Caco-2 (cell line): ENCODE measurements around the gene RTL10. TPM values are rescaled to one million over a fixed set of nuclear protein-coding genes. Genes with fewer than 3 reads are reported as not detected.

Experiments
- BruUV-seq: library from RNA; stranded (reverse); fragments of 400-500 nt; replicated peaks from 2 replicates; lab custom pipeline; 2021; lab: Mats Ljungman, UMichigan
- CTCF ChIA-PET: fragments of 300-600 bp; sonication (Branson Sonifier 250); formaldehyde crosslinking; loops from one replicate; lab custom pipeline; 2022; ENCODE audit warnings: antibody characterized with exemption; lab: Charles Lee
- POLR2A ChIA-PET: fragments of 300-600 bp; sonication (Branson Sonifier 250); formaldehyde crosslinking; loops from one replicate; lab custom pipeline; 2022; ENCODE audit warnings: antibody characterized with exemption; lab: Charles Lee
- DNase-seq, 2 experiments: peaks; one replicate each; pipeline versions ENCODE4 v3.0.0 to v3.0.0-alpha.2; 2020 to 2022
- H3K27me3 ChIP-seq: replicated peaks from 2 replicates; pipeline ENCODE4 v1.6.0; 2011; ENCODE audit warnings: low read length; ENCODE audit not compliant: control insufficient read depth, insufficient read depth
- H3K36me3 ChIP-seq: 2 replicates; pipeline ENCODE4 v1.5.1; 2011; ENCODE audit warnings: low read length; ENCODE audit not compliant: control insufficient read depth, insufficient read depth
- H3K4me1 ChIP-seq: fragments of 250-450 bp; sonication (Bioruptor Pico); 2 replicates; pipeline ENCODE4 v1.5.1; 2020; ENCODE audit warnings: mild to moderate bottlenecking
- H3K4me3 ChIP-seq: 2 replicates; pipeline ENCODE4 v1.5.1; 2011; ENCODE audit warnings: low read depth, mild to moderate bottlenecking, control low read depth, low read length
- H3K9me3 ChIP-seq: fragments of 250-450 bp; sonication (Bioruptor Pico); 2 replicates; pipeline ENCODE4 v1.5.1; 2020; ENCODE audit warnings: mild to moderate bottlenecking, moderate library complexity
- H3K27ac Mint-ChIP-seq: one replicate; pipeline ENCODE4 v1.8.0; 2022; ENCODE audit warnings: mixed read lengths; ENCODE audit not compliant: unreplicated experiment
- H3K27me3 Mint-ChIP-seq: one replicate; pipeline ENCODE4 v1.8.0; 2022; ENCODE audit warnings: mixed read lengths; ENCODE audit not compliant: insufficient read depth, unreplicated experiment
- H3K36me3 Mint-ChIP-seq: one replicate; pipeline ENCODE4 v1.8.0; 2022; ENCODE audit warnings: mild to moderate bottlenecking, mixed read lengths; ENCODE audit not compliant: insufficient read depth, unreplicated experiment
- H3K4me1 Mint-ChIP-seq: one replicate; pipeline ENCODE4 v1.8.0; 2022; ENCODE audit warnings: low read depth, mixed read lengths; ENCODE audit not compliant: unreplicated experiment
- H3K4me3 Mint-ChIP-seq: one replicate; pipeline ENCODE4 v1.8.0; 2022; ENCODE audit warnings: mild to moderate bottlenecking, moderate library complexity, mixed read lengths; ENCODE audit not compliant: unreplicated experiment
- H3K9me3 Mint-ChIP-seq: one replicate; pipeline ENCODE4 v1.8.0; 2022; ENCODE audit warnings: mixed read lengths; ENCODE audit not compliant: unreplicated experiment
- intact Hi-C: fragments of 100-400 bp; cut with micrococcal nuclease; formaldehyde crosslinking; loops from one replicate; pipeline ENCODE4 v1.10.0; 2022; ENCODE audit not compliant: unreplicated experiment
- total RNA-seq: library from RNA; stranded (reverse); gene quantifications from 2 replicates; pipeline ENCODE4 v1.2.3, GENCODE V29; 2022
- TF ChIP-seq, protein P1 (sequence below), 2 experiments: fragments of 200-600 bp in 1 of 2; IDR thresholded peaks; 1 replicate in 1 of 2; 2 replicates in 1 of 2; pipeline versions ENCODE4 v1.5.1 to v1.8.0; 2011 to 2022; ENCODE audit warnings: antibody characterized with exemption in 1 of 2, control low read depth in 1 of 2, inconsistent platforms in 1 of 2, low read depth in 1 of 2, low read length in 1 of 2, mild to moderate bottlenecking in 1 of 2, moderate library complexity in 1 of 2; ENCODE audit not compliant: insufficient read depth in 1 of 2, severe bottlenecking in 1 of 2, unreplicated experiment in 1 of 2

Gene RTL10
- total RNA-seq, 1 experiment from 2014 or later, result 27.5 TPM

DNA sequence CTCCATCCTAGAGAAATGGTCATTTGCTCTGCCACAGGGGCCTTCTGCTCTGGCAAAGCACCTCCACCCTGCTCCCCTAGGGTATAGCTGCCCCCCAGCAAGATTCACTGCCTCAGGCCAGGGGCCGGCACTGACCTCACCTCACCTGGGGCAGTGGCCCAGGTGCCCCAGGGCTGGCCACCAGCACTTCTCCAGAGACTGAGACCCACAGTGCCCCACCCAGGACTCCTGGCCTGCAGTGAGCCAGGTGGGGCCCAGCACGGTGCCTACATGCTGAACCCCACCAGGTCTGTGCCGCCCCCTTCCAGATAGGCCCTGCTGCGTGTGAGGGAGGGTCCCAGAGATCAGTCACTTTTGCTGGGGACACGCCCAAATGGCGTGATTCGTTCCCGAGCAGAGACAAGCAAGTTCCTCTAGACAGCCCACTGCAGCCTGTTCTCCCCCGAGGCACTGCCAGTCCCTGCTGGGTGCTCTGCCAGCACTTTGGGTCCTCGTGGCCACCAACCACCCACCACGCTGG, 10.8 kb downstream of the RTL10 start:
- intact Hi-C loops, result no loop called here
- Histone ChIP-seq H3K27me3 (no peaks in the 10 kb centered on the region), H3K4me1 (peaks cover 33% of the 10 kb centered on the region), H3K4me3 (no peak overlapping the region), H3K9me3 (no peaks in the 10 kb centered on the region), H3K36me3 (no peaks in the 10 kb centered on the region; the same call in 1 of the 2 replicates)
- CTCF ChIA-PET, result no interaction called here
- POLR2A ChIA-PET, result no interaction called here
- peaks cover 21% of the 10 kb centered on the region for H3K4me1 Mint-ChIP-seq
- no peaks in the 10 kb centered on the region for H3K9me3 Mint-ChIP-seq
- peak overlapping the region; percentile 64 for H3K27ac Mint-ChIP-seq
- H3K36me3 Mint-ChIP-seq, result peaks cover 35% of the 10 kb centered on the region
- BruUV-seq, result no TSS peak
- no peaks in the 10 kb centered on the region for H3K27me3 Mint-ChIP-seq
- no peak for DNase-seq
- no peak overlapping the region for H3K4me3 Mint-ChIP-seq
- TF ChIP-seq, protein P1, sequence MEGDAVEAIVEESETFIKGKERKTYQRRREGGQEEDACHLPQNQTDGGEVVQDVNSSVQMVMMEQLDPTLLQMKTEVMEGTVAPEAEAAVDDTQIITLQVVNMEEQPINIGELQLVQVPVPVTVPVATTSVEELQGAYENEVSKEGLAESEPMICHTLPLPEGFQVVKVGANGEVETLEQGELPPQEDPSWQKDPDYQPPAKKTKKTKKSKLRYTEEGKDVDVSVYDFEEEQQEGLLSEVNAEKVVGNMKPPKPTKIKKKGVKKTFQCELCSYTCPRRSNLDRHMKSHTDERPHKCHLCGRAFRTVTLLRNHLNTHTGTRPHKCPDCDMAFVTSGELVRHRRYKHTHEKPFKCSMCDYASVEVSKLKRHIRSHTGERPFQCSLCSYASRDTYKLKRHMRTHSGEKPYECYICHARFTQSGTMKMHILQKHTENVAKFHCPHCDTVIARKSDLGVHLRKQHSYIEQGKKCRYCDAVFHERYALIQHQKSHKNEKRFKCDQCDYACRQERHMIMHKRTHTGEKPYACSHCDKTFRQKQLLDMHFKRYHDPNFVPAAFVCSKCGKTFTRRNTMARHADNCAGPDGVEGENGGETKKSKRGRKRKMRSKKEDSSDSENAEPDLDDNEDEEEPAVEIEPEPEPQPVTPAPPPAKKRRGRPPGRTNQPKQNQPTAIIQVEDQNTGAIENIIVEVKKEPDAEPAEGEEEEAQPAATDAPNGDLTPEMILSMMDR (IDR thresholded peaks at IDR 0.05; ENCODE audit: insufficient read depth in 1 of 2, low read depth in 1 of 2, low read length in 1 of 2, severe bottlenecking in 1 of 2, unreplicated experiment in 1 of 2), result no peak

DNA sequence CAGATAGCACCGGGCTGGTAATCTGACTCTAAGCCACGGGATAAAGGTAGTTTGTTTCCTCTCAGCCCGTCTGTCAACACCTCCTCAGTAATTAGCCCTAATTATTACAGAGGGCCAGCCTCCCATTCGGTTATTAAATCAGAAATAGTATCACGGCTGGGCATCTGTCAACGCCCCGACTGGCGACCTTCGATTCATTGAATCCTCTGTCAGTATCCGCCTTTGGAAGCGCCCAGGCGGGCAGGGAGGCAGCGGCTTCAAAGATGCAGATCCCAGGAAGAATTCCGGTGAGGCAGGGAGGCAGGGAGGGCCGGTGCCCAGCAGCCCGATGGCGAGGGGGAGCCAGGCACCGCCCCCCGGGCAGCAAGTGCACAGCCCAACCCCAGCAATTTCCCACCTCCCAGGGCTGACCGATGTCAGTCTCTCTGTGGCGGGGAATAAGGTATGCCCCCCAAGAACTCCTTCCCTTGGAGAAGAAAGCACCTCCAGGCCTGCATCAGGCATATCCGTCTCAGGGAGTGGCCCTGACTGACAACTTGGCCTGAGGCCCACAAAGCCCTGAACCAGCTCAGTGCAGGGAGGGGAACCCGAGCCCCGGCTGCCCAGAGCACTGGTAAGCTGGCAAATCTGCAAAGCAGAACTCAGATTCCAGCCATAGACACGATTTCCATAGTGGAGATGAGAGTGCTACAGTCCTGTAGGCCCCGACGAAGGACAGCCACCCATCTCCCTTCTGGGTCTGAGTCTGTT, 11.4 kb downstream of the RTL10 start:
- Mint-ChIP-seq H3K4me1 (peaks cover 16% of the 10 kb centered on the region), H3K9me3 (no peaks in the 10 kb centered on the region), H3K36me3 (peaks cover 29% of the 10 kb centered on the region), H3K27ac (no peak overlapping the region), H3K4me3 (no peak overlapping the region), H3K27me3 (no peaks in the 10 kb centered on the region)
- intact Hi-C loops, result no loop called here
- H3K9me3 ChIP-seq, result no peaks in the 10 kb centered on the region
- POLR2A ChIA-PET, result no interaction called here
- TF ChIP-seq, protein P1 (IDR thresholded peaks at IDR 0.05; ENCODE audit: insufficient read depth in 1 of 2, low read depth in 1 of 2, low read length in 1 of 2, severe bottlenecking in 1 of 2, unreplicated experiment in 1 of 2), result no peak
- no peaks in the 10 kb centered on the region for H3K27me3 ChIP-seq
- CTCF ChIA-PET, result interaction anchor here (0.6 kb wide), 1 partner anchor 119 kb away, joined by 3 read pairs; no protein-coding TSS in a partner anchor
- no peak overlapping the region for H3K4me3 ChIP-seq
- no TSS peak for BruUV-seq
- H3K36me3 ChIP-seq, result no peaks in the 10 kb centered on the region; the same call in 1 of the 2 replicates
- peaks cover 26% of the 10 kb centered on the region for H3K4me1 ChIP-seq
- no peak for DNase-seq

DNA sequence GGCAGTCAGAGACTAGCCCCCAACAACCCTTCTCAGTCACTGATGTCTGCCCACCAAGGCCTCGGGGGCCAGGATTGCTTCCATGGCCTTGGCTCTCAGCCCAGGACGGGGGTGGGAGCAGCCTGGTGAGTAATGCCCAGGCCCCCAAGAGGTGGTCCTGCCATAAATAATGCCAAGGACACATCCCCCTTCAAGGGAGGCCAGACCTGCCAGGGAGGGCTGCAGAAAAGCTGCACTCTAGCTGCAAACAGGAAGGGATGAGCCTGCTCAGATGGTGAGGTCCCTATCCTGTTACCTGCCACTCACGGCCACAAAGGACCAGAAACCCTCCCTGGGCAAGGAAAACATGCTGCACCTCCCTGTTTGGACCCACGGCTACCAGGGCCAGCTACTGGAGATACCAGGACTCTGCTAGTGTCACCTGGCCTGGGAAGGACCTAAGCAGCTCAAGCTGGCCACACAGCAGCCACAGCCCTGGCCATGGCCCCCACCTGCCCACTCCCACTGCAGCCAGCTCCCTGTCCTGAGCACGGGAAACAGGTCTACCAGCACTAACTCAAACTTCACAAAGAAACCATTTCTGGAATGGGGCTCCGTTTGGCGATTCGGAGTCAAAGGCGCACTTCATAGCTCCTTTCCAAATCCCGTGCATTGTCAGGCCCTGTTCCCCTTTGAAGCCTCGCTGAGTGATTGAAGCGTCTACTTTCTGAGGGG, 12.1 kb downstream of the RTL10 start:
- intact Hi-C loops, result no loop called here
- Mint-ChIP-seq H3K27ac (no peak overlapping the region), H3K9me3 (no peaks in the 10 kb centered on the region), H3K27me3 (no peaks in the 10 kb centered on the region), H3K4me3 (no peak overlapping the region), H3K36me3 (peaks cover 22% of the 10 kb centered on the region), H3K4me1 (peaks cover 16% of the 10 kb centered on the region)
- H3K4me1 ChIP-seq, result peaks cover 21% of the 10 kb centered on the region
- DNase-seq, result no peak
- ChIA-PET CTCF (interaction anchor here (0.6 kb wide), 1 partner anchor 120 kb away, joined by 3 read pairs; no protein-coding TSS in a partner anchor), POLR2A (no interaction called here)
- H3K27me3 ChIP-seq, result no peaks in the 10 kb centered on the region
- BruUV-seq, result no TSS peak
- TF ChIP-seq, protein P1 (IDR thresholded peaks at IDR 0.05; ENCODE audit: insufficient read depth in 1 of 2, low read depth in 1 of 2, low read length in 1 of 2, severe bottlenecking in 1 of 2, unreplicated experiment in 1 of 2), result no peak
- no peaks in the 10 kb centered on the region; the same call in 1 of the 2 replicates for H3K36me3 ChIP-seq
- no peaks in the 10 kb centered on the region for H3K9me3 ChIP-seq
- H3K4me3 ChIP-seq, result no peak overlapping the region
